Upper lobe of left lung (tissue), 6 donors: ENCODE results near the gene NEURL1. TPM values are rescaled to one million over a fixed set of nuclear protein-coding genes. Genes with fewer than 3 reads are reported as not detected.

Source experiments
- ATAC-seq, 2 donors: fragments of 200-7000 bp; cut with Tn5 transposase; one replicate each; pipeline ENCODE4 v1.9.1; 2022; ENCODE audit warnings: mild to moderate bottlenecking in 2 of 2, moderate library complexity in 2 of 2; ENCODE audit not compliant: low FRiP score in 2 of 2
- DNase-seq, 2 donors: peaks; one replicate each; pipeline ENCODE4 v3.0.0-alpha.2; 2019 to 2020
- H3K27ac ChIP-seq, 4 donors: fragments of 200-600 bp; sonication (generic); one replicate each; pipeline ENCODE4 v1.5.1; 2016 to 2019
- H3K27me3 ChIP-seq, 4 donors: fragments of 200-600 bp; sonication (generic); one replicate each; pipeline ENCODE4 v1.5.1; 2017 to 2019
- H3K36me3 ChIP-seq, 4 donors: fragments of 200-600 bp; sonication (generic); one replicate each; pipeline ENCODE4 v1.5.1; 2016 to 2019
- H3K4me1 ChIP-seq, 4 donors: fragments of 200-600 bp; sonication (generic); one replicate each; pipeline ENCODE4 v1.5.1; 2018 to 2019
- H3K4me3 ChIP-seq, 4 donors: fragments of 200-600 bp; sonication (generic); one replicate each; pipeline ENCODE4 v1.5.1; 2017 to 2019; ENCODE audit warnings: mild to moderate bottlenecking in 2 of 4, moderate library complexity in 1 of 4
- H3K9me3 ChIP-seq, 4 donors: fragments of 200-600 bp; sonication (generic); one replicate each; pipeline ENCODE4 v1.5.1; 2018 to 2019
- EP300 ChIP-seq, 4 donors: sonication (generic); formaldehyde crosslinking; IDR thresholded peaks; one replicate each; pipeline ENCODE4 v1.5.1; 2017; ENCODE audit warnings: antibody characterized with exemption in 4 of 4, control low read depth in 2 of 4
- POLR2A ChIP-seq, 4 donors: fragments of 450-650 bp; IDR thresholded peaks; one replicate each; pipeline ENCODE4 v1.5.1; 2016 to 2017; ENCODE audit warnings: antibody characterized with exemption in 4 of 4, mild to moderate bottlenecking in 2 of 4
- POLR2AphosphoS5 ChIP-seq, 2 donors: sonication (generic); formaldehyde crosslinking; IDR thresholded peaks; one replicate each; pipeline ENCODE4 v1.5.1; 2017; ENCODE audit warnings: antibody characterized with exemption in 2 of 2
- WGBS, 2 donors: methylation state at CpG; one replicate each; pipeline ENCODE4 v1.1.5; 2017 to 2018; 5-methylcytosine and 5-hydroxymethylcytosine counted together
- total RNA-seq, 6 donors: library from RNA; depleted of rRNA in 4 of 6; stranded (reverse); fragments of >200 nt in 4 of 6; gene quantifications; one replicate each; pipeline versions ENCODE4 v1.1.0 to v1.2.1, GENCODE V29; 2016 to 2021
- TF ChIP-seq, protein P1 (sequence below), 6 experiments: fragments of 450-650 bp in 4 of 6; fragments of 200-600 bp in 2 of 6; sonication (generic) in 2 of 6; IDR thresholded peaks; one replicate each; pipeline ENCODE4 v1.5.1; 2016 to 2019; ENCODE audit warnings: antibody characterized with exemption in 6 of 6
- donor health status: DM: no; HTN: no; CAD: no; lungs with moderate emphysema.
- donor health status: DM: no; HTN: yes; CAD: no; lungs with severe emphysema.

Gene NEURL1
- total RNA-seq, 6 donors from 2014 or later: 0.22 to 1.1 (median 0.80) TPM; not detected in 1

DNA sequence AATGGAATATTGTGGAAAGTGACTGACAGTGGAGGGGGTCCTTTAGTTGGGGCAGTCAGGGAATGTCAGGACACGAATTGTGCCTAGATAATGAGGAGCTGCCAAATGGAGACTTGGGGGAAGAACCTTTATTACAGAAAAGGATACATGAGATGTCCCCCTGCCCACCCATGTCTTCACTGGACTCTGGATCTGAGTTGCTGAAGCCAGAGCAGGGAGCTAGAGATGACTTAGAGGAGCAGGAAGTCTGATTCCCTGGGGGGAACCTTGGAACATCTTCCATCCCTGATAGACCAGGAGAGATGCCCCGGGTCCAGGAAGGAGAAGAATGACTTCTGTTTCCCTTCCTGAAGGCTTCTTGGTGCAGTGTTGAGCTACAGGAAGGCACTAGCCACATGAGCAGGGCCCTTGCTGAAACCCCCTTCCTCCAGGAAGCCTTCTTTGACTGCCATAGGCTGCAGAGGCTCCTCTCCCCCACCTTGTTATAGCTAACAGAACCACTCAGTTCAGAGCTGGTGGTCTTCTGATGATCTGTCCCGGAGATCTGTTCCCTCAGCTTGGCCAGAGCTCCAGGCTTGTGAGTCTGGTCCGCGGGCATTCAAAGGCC lies 747 bp upstream of the NEURL1 start:
- Histone ChIP-seq H3K27me3 (peaks cover 0 to 26% (median 11%) of the 10 kb centered on the region in 4 donors), H3K9me3 (no peaks in the 10 kb centered on the region), H3K4me1 (peaks cover 15 to 17% (median 15%) of the 10 kb centered on the region in 4 donors), H3K27ac (no peak overlapping the region), H3K36me3 (no peaks in the 10 kb centered on the region), H3K4me3 (no peak overlapping the region)
- no peak for TF ChIP-seq EP300 (IDR thresholded peaks at IDR 0.05)
- ATAC-seq: no peak
- no peak for DNase-seq
- 71 to 74% methylated on average over 5 of the region's 5 CpGs for WGBS, 2 donors

DNA sequence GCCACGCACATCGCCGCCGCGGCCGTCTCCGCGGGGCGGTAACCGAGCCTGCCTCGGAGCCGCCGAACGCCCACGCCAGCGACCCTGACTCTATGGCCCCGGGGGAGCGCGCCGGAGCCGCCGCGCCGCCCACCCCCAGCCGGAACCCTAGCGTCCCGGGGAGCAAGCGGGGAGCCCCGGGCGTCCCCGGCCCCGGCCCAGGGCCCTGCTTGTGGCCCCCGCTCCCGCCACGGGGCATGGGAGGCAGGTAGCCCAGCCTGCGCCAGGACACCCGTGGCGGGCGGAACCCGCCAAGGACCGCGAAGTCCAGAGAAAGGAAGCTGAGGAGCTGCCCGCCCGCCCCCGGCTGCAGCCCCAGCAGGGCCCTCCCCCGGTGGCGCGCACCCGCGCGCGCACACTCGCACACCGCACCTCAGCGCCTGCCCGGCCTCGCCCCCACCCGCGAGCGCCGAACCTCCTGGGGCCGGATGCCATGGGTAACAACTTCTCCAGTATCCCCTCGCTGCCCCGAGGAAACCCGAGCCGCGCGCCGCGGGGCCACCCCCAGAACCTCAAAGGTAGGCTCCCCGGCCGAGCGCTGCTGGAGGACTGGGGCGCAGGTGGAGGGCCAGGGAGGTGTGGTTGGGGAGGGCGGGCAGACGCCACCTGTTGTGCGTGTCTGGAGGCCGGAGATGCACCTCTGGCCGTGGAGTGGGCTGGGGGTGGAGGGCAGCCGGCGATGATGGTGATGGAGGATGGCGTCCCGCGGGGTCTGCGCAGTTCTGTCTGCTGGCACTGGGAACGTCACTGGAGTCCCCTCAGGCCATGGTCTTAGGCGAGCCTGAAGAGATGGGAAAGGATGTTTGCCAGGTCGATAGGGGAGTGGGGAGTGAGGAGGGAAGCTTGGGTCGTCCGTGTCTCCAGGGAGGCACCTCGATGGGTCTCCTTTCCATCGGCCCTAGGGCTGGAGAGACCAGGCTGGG lies 692 bp downstream of the NEURL1 start:
- 1 to 2% methylated on average over 25 to 48 of the region's 92 CpGs for WGBS, 2 donors
- no peak overlapping the region for H3K27ac ChIP-seq
- peak overlapping the region in 3 of 4 donors; percentile 50 to 59 (median 56) for H3K4me3 ChIP-seq
- TF ChIP-seq POLR2AphosphoS5 (IDR thresholded peaks at IDR 0.05) (no peak), POLR2A (IDR thresholded peaks at IDR 0.05) (no peak), EP300 (IDR thresholded peaks at IDR 0.05) (no peak)
- TF ChIP-seq, protein P1, sequence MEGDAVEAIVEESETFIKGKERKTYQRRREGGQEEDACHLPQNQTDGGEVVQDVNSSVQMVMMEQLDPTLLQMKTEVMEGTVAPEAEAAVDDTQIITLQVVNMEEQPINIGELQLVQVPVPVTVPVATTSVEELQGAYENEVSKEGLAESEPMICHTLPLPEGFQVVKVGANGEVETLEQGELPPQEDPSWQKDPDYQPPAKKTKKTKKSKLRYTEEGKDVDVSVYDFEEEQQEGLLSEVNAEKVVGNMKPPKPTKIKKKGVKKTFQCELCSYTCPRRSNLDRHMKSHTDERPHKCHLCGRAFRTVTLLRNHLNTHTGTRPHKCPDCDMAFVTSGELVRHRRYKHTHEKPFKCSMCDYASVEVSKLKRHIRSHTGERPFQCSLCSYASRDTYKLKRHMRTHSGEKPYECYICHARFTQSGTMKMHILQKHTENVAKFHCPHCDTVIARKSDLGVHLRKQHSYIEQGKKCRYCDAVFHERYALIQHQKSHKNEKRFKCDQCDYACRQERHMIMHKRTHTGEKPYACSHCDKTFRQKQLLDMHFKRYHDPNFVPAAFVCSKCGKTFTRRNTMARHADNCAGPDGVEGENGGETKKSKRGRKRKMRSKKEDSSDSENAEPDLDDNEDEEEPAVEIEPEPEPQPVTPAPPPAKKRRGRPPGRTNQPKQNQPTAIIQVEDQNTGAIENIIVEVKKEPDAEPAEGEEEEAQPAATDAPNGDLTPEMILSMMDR (IDR thresholded peaks at IDR 0.05): no peak
- peak in 1 of 2 donors; percentile 89 for DNase-seq
- H3K9me3 ChIP-seq: no peaks in the 10 kb centered on the region
- peaks cover 15 to 17% (median 15%) of the 10 kb centered on the region in 4 donors for H3K4me1 ChIP-seq
- H3K36me3 ChIP-seq: no peaks in the 10 kb centered on the region
- ATAC-seq: peak in 1 of 2 donors; percentile 45
- peaks cover 0 to 26% (median 11%) of the 10 kb centered on the region in 4 donors for H3K27me3 ChIP-seq

DNA sequence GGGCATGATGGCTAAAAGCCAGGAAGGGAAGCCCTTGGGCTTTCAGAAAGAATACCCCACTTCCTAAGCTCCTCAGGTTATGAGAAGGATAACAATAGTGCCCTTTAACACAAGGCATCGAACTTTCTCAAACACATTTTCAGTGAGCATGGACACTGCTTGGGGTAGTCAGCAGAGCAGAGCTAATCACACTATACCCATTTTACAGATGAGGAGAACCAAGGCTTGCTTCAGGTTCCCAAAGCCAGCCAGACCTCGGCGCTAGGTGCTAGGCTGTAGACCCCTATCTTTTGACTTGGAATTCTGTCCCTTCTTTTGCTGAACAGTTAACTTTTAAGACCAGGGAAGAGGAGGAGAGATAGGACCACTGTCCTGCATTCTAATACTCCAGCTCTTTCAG lies 1.8 kb downstream of the NEURL1 start:
- Histone ChIP-seq H3K4me1 (peaks cover 15 to 17% (median 15%) of the 10 kb centered on the region in 4 donors), H3K4me3 (no peak overlapping the region), H3K9me3 (no peaks in the 10 kb centered on the region), H3K27ac (no peak overlapping the region), H3K27me3 (peaks cover 0 to 26% (median 11%) of the 10 kb centered on the region in 4 donors), H3K36me3 (no peaks in the 10 kb centered on the region)
- DNase-seq: no peak
- ATAC-seq: no peak
- WGBS, 2 donors: 71 to 89% methylated on average over 3 of the region's 3 CpGs
- TF ChIP-seq POLR2AphosphoS5 (IDR thresholded peaks at IDR 0.05) (no peak), POLR2A (IDR thresholded peaks at IDR 0.05) (no peak), EP300 (IDR thresholded peaks at IDR 0.05) (no peak)
- TF ChIP-seq, protein P1 (IDR thresholded peaks at IDR 0.05): no peak

DNA sequence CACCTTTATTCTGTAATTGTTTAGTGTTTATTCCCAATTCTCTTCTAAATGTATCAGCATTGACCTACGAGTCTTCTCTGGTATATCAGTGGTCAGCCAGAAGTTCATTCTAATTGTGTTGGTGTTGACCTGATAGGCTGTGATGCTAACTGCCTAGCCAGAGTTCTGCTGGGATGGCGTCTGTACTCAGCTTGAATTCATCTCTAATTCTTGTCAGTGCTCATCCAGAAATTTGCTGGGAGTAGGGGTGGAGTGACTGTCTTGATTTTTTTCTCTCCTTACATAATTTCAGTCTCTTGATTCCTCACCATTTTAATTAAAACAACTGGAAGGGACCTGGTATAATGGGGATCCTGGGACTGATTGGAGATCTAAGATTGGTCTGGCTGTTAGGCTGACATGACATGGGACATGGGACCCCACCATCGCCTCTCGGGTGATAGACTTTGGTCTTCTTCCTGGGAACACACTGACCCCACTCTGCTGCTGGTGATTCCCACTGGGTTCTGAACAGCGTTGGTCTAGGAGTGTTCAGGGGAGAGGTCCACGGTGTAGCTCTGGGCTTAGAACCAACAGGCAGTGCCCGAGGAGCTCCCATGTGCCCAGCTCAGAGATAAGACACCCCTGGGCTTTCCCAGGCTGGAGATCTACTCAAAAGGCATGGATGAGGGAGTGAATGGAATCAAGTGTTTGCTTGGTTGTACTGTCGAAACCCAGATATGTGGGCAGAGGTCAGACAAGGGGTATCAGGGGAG lies 3.8 kb downstream of the NEURL1 start:
- peaks cover 0 to 26% (median 11%) of the 10 kb centered on the region in 4 donors for H3K27me3 ChIP-seq
- no peak overlapping the region for H3K27ac ChIP-seq
- no peaks in the 10 kb centered on the region for H3K36me3 ChIP-seq
- H3K4me3 ChIP-seq: no peak overlapping the region
- 82 to 86% methylated on average over 8 of the region's 8 CpGs for WGBS, 2 donors
- TF ChIP-seq POLR2A (IDR thresholded peaks at IDR 0.05) (no peak), POLR2AphosphoS5 (IDR thresholded peaks at IDR 0.05) (no peak)
- no peaks in the 10 kb centered on the region for H3K9me3 ChIP-seq
- H3K4me1 ChIP-seq: peaks cover 15 to 17% (median 15%) of the 10 kb centered on the region in 4 donors
- DNase-seq (no peak), ATAC-seq (no peak)

DNA sequence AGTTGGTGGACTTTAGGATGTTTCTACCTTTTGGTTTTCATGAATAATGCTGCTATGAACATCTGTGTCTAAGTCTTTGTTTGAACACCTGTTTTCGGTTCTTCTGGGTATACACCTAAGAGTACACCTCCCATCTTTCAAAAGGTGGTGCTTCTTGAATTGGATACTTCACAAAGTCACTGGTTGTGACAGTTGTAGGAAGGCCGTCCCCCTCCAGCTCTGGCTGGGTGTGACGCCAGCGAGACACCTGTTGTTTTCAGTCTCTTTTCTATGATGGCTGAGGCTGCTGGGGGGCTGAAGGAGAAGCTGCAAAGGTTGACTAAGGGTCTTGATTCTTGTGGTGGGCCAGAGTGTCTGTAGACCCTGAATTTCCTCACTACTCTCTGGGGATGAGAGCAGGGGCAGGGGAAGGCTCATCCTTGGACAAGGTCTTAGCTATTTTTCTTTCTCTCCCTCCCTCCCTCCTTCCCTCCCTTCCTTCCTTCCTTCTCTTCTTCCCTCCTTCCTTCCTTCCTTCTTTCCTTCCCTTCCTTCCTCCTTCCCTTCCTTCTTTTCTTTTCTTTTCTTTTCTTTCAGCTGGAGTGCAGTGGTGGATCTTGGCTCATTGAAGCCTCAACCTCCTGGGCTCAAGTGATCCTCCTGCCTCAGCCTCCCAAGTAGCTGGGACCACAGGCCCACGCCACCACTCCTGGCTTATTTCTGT lies 5.6 kb downstream of the NEURL1 start:
- DNase-seq (no peak), ATAC-seq (no peak)
- Histone ChIP-seq H3K27me3 (peaks cover 0 to 13% (median 5%) of the 10 kb centered on the region in 4 donors), H3K9me3 (no peaks in the 10 kb centered on the region), H3K36me3 (no peaks in the 10 kb centered on the region), H3K4me1 (peaks cover 5% of the 10 kb centered on the region in 4 donors), H3K4me3 (no peak overlapping the region), H3K27ac (no peak overlapping the region)
- TF ChIP-seq, protein P1 (IDR thresholded peaks at IDR 0.05): no peak
- TF ChIP-seq POLR2A (IDR thresholded peaks at IDR 0.05) (no peak), EP300 (IDR thresholded peaks at IDR 0.05) (no peak), POLR2AphosphoS5 (IDR thresholded peaks at IDR 0.05) (no peak)
- 83 to 86% methylated on average over 5 of the region's 5 CpGs for WGBS, 2 donors
